H9 (cell line): ENCODE data around the gene ADAR. TPM values are rescaled to one million over a fixed set of nuclear protein-coding genes. Genes with fewer than 3 reads are reported as not detected.
A peak's percentile ranks its signal among the peaks of the same experiment; 100 is the strongest.

Experiments
- DNase-seq: peaks from one replicate; pipeline ENCODE4 v3.0.0-alpha.2; 2017
- H2AFZ ChIP-seq: one replicate; pipeline ENCODE4 v1.6.1; 2013; ENCODE audit warnings: mild to moderate bottlenecking, low read length, control low read depth, moderate library complexity
- H2AK5ac ChIP-seq: 2 replicates; pipeline ENCODE4 v1.6.1; 2013; ENCODE audit warnings: low read length, control low read depth, mixed read lengths; ENCODE audit not compliant: insufficient read length
- H2BK120ac ChIP-seq: one replicate; pipeline ENCODE4 v1.6.1; 2013; ENCODE audit warnings: low read depth, mild to moderate bottlenecking, low read length, control low read depth, inconsistent platforms; ENCODE audit not compliant: poor library complexity, severe bottlenecking
- H2BK12ac ChIP-seq: 2 replicates; pipeline ENCODE4 v1.6.1; 2013; ENCODE audit warnings: low read length, control low read depth, mixed read lengths, low read depth; ENCODE audit not compliant: insufficient read length
- H2BK15ac ChIP-seq: 2 replicates; pipeline ENCODE4 v1.6.1; 2013; ENCODE audit warnings: low read depth, low read length, control low read depth
- H2BK20ac ChIP-seq: one replicate; pipeline ENCODE4 v1.6.1; 2013; ENCODE audit warnings: low read depth, mild to moderate bottlenecking, low read length, control low read depth, inconsistent platforms; ENCODE audit not compliant: poor library complexity, severe bottlenecking
- H2BK5ac ChIP-seq: 2 replicates; pipeline ENCODE4 v1.6.1; 2013; ENCODE audit warnings: low read length, control low read depth, mixed read lengths; ENCODE audit not compliant: insufficient read length
- H3K14ac ChIP-seq: 2 replicates; pipeline ENCODE4 v1.6.1; 2013; ENCODE audit warnings: low read length, control low read depth; ENCODE audit not compliant: insufficient read depth
- H3K18ac ChIP-seq: 2 replicates; pipeline ENCODE4 v1.6.1; 2013; ENCODE audit warnings: low read depth, mild to moderate bottlenecking, mixed read lengths, low read length, control low read depth; ENCODE audit not compliant: insufficient read length
- H3K23ac ChIP-seq: 2 replicates; pipeline ENCODE4 v1.6.1; 2013; ENCODE audit warnings: low read length, control low read depth, mixed read lengths, low read depth; ENCODE audit not compliant: insufficient read length
- H3K23me2 ChIP-seq: 2 replicates; pipeline ENCODE4 v1.6.1; 2013; ENCODE audit warnings: low read depth, mild to moderate bottlenecking, mixed read lengths, low read length, control low read depth; ENCODE audit not compliant: insufficient read length, poor library complexity, severe bottlenecking
- H3K27ac ChIP-seq: 2 replicates; pipeline ENCODE4 v1.5.1; 2013; ENCODE audit warnings: low read length, control low read depth, mixed read lengths, low read depth; ENCODE audit not compliant: insufficient read length
- H3K27me3 ChIP-seq: 2 replicates; pipeline ENCODE4 v1.6.1; 2013; ENCODE audit warnings: low read length, control low read depth, inconsistent platforms; ENCODE audit not compliant: insufficient read depth
- H3K4ac ChIP-seq: 2 replicates; pipeline ENCODE4 v1.6.1; 2013; ENCODE audit warnings: low read depth, mild to moderate bottlenecking, control low read depth, inconsistent platforms, low read length, moderate library complexity
- H3K4me1 ChIP-seq: 2 replicates; pipeline ENCODE4 v1.6.1; 2013; ENCODE audit warnings: low read length, control low read depth, inconsistent platforms; ENCODE audit not compliant: insufficient read depth
- H3K4me2 ChIP-seq: 2 replicates; pipeline ENCODE4 v1.6.1; 2013; ENCODE audit warnings: low read length, control low read depth, mixed read lengths; ENCODE audit not compliant: insufficient read length, insufficient read depth
- H3K56ac ChIP-seq: 2 replicates; pipeline ENCODE4 v1.6.1; 2013; ENCODE audit warnings: low read depth, mild to moderate bottlenecking, mixed read lengths, low read length, control low read depth; ENCODE audit not compliant: insufficient read length
- H3K79me1 ChIP-seq: 2 replicates; pipeline ENCODE4 v1.6.1; 2013; ENCODE audit warnings: low read depth, mild to moderate bottlenecking, moderate library complexity, low read length, control low read depth, inconsistent platforms; ENCODE audit not compliant: insufficient read depth, poor library complexity, severe bottlenecking
- H3K79me2 ChIP-seq: 2 replicates; pipeline ENCODE4 v1.6.1; 2013; ENCODE audit warnings: low read length, control low read depth, inconsistent platforms; ENCODE audit not compliant: insufficient read depth
- H3K9ac ChIP-seq: 2 replicates; pipeline ENCODE4 v1.6.1; 2013; ENCODE audit warnings: low read length, control low read depth, mixed read lengths; ENCODE audit not compliant: insufficient read length; ENCODE audit errors: extremely low read depth
- H3K9me3 ChIP-seq: one replicate; pipeline ENCODE4 v1.6.1; 2013; ENCODE audit warnings: low read depth, low read length, inconsistent platforms; ENCODE audit not compliant: control insufficient read depth
- H3T11ph ChIP-seq: one replicate; pipeline ENCODE4 v1.6.1; 2013; ENCODE audit warnings: mild to moderate bottlenecking, low read length, control low read depth, inconsistent platforms
- H4K20me1 ChIP-seq: one replicate; pipeline ENCODE4 v1.6.1; 2013; ENCODE audit not compliant: control insufficient read depth, insufficient read length, insufficient read depth
- H4K5ac ChIP-seq: 2 replicates; pipeline ENCODE4 v1.6.1; 2013; ENCODE audit warnings: low read depth, mild to moderate bottlenecking, mixed read lengths, low read length, control low read depth; ENCODE audit not compliant: insufficient read length
- H4K8ac ChIP-seq: replicated peaks from 2 replicates; pipeline ENCODE4 v1.6.1; 2013; ENCODE audit warnings: low read length, control low read depth, mixed read lengths, low read depth; ENCODE audit not compliant: insufficient read length
- H4K91ac ChIP-seq: 2 replicates; pipeline ENCODE4 v1.6.1; 2013; ENCODE audit warnings: low read depth, mild to moderate bottlenecking, moderate library complexity, mixed read lengths, low read length, control low read depth; ENCODE audit not compliant: insufficient read length
- H3K27ac Mint-ChIP-seq, 3 experiments: 2 replicates in 2 of 3; 3 replicates in 1 of 3; pipeline ENCODE4 v1.8.0; 2020 to 2021; ENCODE audit warnings: mixed read lengths in 3 of 3, mild to moderate bottlenecking in 1 of 3, moderate library complexity in 1 of 3
- H3K27me3 Mint-ChIP-seq: 2 replicates; pipeline ENCODE4 v1.8.0; 2021; ENCODE audit warnings: low read depth, mild to moderate bottlenecking, moderate library complexity, mixed read lengths
- H3K36me3 Mint-ChIP-seq, 3 experiments: 2 replicates in 2 of 3; 3 replicates in 1 of 3; pipeline ENCODE4 v1.8.0; 2020 to 2021; ENCODE audit warnings: low read depth in 3 of 3, mixed read lengths in 3 of 3; ENCODE audit not compliant: insufficient read depth in 1 of 3
- H3K4me1 Mint-ChIP-seq, 2 experiments: 2 replicates each; pipeline ENCODE4 v1.8.0; 2020; ENCODE audit warnings: mixed read lengths in 2 of 2
- H3K4me3 Mint-ChIP-seq, 2 experiments: 2 replicates in 1 of 2; 3 replicates in 1 of 2; pipeline ENCODE4 v1.8.0; 2020 to 2021; ENCODE audit warnings: mild to moderate bottlenecking in 2 of 2, mixed read lengths in 2 of 2, moderate library complexity in 1 of 2
- H3K9me3 Mint-ChIP-seq, 2 experiments: 2 replicates in 1 of 2; 3 replicates in 1 of 2; pipeline ENCODE4 v1.8.0; 2020; ENCODE audit warnings: mild to moderate bottlenecking in 2 of 2, mixed read lengths in 2 of 2, moderate library complexity in 1 of 2
- WGBS: extraction: QIAGEN DNeasy Blood & Tissue Kit; methylation state at CpG from one replicate; pipeline ENCODE4 v1.1.7; 2013; ENCODE audit warnings: missing lambda C conversion rate, low lambda C conversion rate, mixed read lengths; ENCODE audit not compliant: insufficient read length; ENCODE audit errors: extremely low coverage; 5-methylcytosine and 5-hydroxymethylcytosine counted together
- total RNA-seq: library from RNA; stranded (reverse); gene quantifications from 2 replicates; pipeline ENCODE4 v1.2.1, GENCODE V29; 2021
- TF ChIP-seq, protein P1 (sequence below): fragments of 200-600 bp; sonication (generic); conservative IDR thresholded peaks from 3 replicates; pipeline ENCODE4 v1.8.0; 2021; ENCODE audit warnings: antibody characterized with exemption, mild to moderate bottlenecking

Gene ADAR
- total RNA-seq, 1 experiment from 2014 or later = 236 TPM

DNA sequence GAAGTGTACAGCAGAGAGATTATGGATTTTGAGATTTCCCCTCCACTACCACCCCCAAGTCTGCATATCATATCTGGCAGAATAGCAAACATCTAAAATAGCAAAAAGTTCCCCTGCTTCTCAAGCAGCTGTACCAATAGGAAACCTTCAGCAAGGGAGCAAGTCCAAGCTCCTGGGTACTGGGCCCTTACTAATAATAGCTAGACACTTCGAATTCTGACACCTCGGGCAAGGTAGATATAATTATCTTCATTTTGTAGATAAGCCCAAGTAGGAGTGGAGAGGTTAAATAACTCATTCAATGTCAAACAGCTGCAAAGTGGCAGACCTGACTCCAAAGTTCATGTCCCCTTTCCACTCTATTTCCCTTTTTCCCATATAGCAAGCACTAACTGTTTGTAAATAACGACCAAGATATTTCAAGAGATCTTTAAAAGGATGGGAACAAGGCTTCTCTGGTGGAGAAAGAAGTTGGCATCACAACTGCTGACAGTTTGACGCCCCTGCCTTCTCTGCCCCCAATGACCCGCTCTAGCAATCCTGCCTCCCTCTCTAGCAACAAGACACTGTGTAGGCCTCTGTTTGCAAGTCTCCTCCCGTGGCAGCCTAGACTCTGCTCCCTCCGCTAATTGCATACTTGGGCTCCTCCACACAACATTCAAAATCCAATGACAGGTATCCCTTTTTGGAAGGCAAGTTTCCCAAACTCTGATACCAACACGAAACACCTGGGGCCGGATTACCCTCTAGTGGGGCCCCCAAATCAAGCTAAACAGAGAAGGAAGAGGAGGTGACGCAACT, 18.7 kb upstream of the ADAR start:
- peak overlapping the region; percentile 79; the same call in 1 of the 2 replicates for H3K14ac ChIP-seq
- H3K79me1 ChIP-seq = peaks cover 5% of the 10 kb centered on the region
- no peak overlapping the region for H2AFZ ChIP-seq
- H3K27ac ChIP-seq = no peak overlapping the region
- no peak overlapping the region for H2BK120ac ChIP-seq
- Mint-ChIP-seq H3K4me3 (peak overlapping the region; percentile 95 to 98), H3K27ac (peak overlapping the region; percentile 46 to 100 (median 98)), H3K36me3 (peaks cover 10 to 32% (median 29%) of the 10 kb centered on the region in 3 experiments), H3K4me1 (peaks cover 18 to 22% of the 10 kb centered on the region in 2 experiments), H3K9me3 (peaks cover 21 to 22% of the 10 kb centered on the region in 2 experiments), H3K27me3 (peaks cover 6% of the 10 kb centered on the region; the same call in 1 of the 2 replicates)
- H3T11ph ChIP-seq = no peak overlapping the region
- H2BK12ac ChIP-seq = no peak overlapping the region
- no peak overlapping the region for H3K23ac ChIP-seq
- no peaks in the 10 kb centered on the region for H3K4me1 ChIP-seq
- no peaks in the 10 kb centered on the region for H3K9me3 ChIP-seq
- TF ChIP-seq, protein P1, sequence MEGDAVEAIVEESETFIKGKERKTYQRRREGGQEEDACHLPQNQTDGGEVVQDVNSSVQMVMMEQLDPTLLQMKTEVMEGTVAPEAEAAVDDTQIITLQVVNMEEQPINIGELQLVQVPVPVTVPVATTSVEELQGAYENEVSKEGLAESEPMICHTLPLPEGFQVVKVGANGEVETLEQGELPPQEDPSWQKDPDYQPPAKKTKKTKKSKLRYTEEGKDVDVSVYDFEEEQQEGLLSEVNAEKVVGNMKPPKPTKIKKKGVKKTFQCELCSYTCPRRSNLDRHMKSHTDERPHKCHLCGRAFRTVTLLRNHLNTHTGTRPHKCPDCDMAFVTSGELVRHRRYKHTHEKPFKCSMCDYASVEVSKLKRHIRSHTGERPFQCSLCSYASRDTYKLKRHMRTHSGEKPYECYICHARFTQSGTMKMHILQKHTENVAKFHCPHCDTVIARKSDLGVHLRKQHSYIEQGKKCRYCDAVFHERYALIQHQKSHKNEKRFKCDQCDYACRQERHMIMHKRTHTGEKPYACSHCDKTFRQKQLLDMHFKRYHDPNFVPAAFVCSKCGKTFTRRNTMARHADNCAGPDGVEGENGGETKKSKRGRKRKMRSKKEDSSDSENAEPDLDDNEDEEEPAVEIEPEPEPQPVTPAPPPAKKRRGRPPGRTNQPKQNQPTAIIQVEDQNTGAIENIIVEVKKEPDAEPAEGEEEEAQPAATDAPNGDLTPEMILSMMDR = no peak
- H4K5ac ChIP-seq = no peak overlapping the region
- no peak overlapping the region for H2BK20ac ChIP-seq
- H4K8ac ChIP-seq = no peak overlapping the region
- no peaks in the 10 kb centered on the region for H3K27me3 ChIP-seq
- no peak overlapping the region for H2BK5ac ChIP-seq
- peak overlapping the region; percentile 77 for H3K9ac ChIP-seq
- WGBS = no CpG with 5 or more reads among the region's 10 CpGs
- no peak overlapping the region for H4K91ac ChIP-seq
- peaks cover 7% of the 10 kb centered on the region for H3K23me2 ChIP-seq
- H2AK5ac ChIP-seq = no peak overlapping the region
- no peak overlapping the region for H2BK15ac ChIP-seq
- no peaks in the 10 kb centered on the region for H4K20me1 ChIP-seq
- H3K56ac ChIP-seq = no peak overlapping the region
- no peak overlapping the region for H3K4ac ChIP-seq
- peak overlapping the region; percentile 80 for H3K4me2 ChIP-seq
- DNase-seq = no peak
- H3K79me2 ChIP-seq = peaks cover 36% of the 10 kb centered on the region; the same call in 1 of the 2 replicates
- H3K18ac ChIP-seq = no peak overlapping the region
